Measurements from ENCODE around the gene MMP13. TPM values are rescaled to one million over a fixed set of nuclear protein-coding genes. Genes with fewer than 3 reads are reported as not detected.
"Not testable (repeated sequence)": the region's sequence is repeated elsewhere in the genome, so short reads cannot be mapped to it uniquely, and the experiment has no call there.

MMP13 gene
- total RNA-seq, result not detected

DNA sequence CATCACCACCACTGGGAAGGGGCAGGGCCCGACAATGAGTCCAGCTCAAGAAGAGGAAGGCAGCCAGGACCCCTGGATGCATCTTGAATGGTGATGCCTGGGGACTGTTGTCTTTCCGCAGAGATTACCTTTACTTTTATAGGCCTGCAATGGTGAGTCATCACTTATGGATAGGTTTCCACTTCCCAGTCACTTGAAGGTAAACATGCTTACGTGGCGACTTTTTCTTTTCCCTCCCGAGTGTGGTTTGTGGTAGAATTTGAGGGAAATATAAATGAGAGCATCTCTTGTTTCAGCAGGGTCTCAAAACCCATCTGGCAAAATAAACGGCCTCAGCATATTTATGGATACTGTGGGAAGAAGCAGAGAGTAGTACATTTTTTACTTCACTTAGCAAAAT is at the start of gene MMP13:
Gene MMP13, minus strand, starts transcription at position 109 of the 400 bp plus-strand sequence. Its CDS starts 27 bp downstream, at position 82.
- Histone ChIP-seq H3K27me3 (no peaks in the 10 kb centered on the region), H3K9me3 (no peaks in the 10 kb centered on the region), H3K27ac (no peak within 1 kb of the TSS), H3K4me1 (no peaks in the 10 kb centered on the region), H3K36me3 (no peaks in the 10 kb centered on the region), H3K4me3 (no peak within 1 kb of the TSS)
- ATAC-seq, result no peak
- in situ Hi-C loops (cut with MboI; ENCODE audit: low sequenced_read_pairs in 4 of 4) (no loop called here), intact Hi-C loops (cut with DNase I; ENCODE audit: low total_unique reads) (no loop called here)
- no peak for DNase-seq
- no peak for TF ChIP-seq POLR2A (IDR thresholded peaks at IDR 0.05)
- TF ChIP-seq, protein P1, sequence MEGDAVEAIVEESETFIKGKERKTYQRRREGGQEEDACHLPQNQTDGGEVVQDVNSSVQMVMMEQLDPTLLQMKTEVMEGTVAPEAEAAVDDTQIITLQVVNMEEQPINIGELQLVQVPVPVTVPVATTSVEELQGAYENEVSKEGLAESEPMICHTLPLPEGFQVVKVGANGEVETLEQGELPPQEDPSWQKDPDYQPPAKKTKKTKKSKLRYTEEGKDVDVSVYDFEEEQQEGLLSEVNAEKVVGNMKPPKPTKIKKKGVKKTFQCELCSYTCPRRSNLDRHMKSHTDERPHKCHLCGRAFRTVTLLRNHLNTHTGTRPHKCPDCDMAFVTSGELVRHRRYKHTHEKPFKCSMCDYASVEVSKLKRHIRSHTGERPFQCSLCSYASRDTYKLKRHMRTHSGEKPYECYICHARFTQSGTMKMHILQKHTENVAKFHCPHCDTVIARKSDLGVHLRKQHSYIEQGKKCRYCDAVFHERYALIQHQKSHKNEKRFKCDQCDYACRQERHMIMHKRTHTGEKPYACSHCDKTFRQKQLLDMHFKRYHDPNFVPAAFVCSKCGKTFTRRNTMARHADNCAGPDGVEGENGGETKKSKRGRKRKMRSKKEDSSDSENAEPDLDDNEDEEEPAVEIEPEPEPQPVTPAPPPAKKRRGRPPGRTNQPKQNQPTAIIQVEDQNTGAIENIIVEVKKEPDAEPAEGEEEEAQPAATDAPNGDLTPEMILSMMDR (IDR thresholded peaks at IDR 0.05 in 4 of 5, conservative IDR thresholded peaks at IDR 0.05 in 1 of 5), result no peak

DNA sequence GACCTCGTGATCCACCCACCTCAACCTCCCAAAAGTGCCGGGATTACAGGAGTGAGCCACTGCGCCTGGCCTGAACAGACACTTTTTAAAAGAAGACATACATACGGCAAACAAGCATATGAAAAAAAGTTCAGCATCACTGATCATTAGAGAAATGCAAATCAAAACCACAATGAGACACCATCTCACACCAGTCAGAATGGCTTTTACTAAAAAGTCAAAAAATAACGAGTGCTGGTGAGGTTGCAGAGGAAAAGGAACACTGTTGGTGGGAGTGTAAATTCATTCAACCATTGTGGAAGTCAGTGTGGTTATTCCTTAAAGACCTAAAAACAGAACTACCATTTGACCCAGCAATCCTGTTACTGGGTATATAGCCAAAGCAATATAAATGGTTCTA is 48.7 kb upstream of the MMP13 start:
- DNase-seq; intact Hi-C loops (cut with DNase I; ENCODE audit: low total_unique reads); H3K27me3 ChIP-seq; H3K27ac ChIP-seq; in situ Hi-C loops (cut with MboI; ENCODE audit: low sequenced_read_pairs in 4 of 4); H3K4me1 ChIP-seq; H3K9me3 ChIP-seq; H3K36me3 ChIP-seq; ATAC-seq; H3K4me3 ChIP-seq: not testable (repeated sequence)

DNA sequence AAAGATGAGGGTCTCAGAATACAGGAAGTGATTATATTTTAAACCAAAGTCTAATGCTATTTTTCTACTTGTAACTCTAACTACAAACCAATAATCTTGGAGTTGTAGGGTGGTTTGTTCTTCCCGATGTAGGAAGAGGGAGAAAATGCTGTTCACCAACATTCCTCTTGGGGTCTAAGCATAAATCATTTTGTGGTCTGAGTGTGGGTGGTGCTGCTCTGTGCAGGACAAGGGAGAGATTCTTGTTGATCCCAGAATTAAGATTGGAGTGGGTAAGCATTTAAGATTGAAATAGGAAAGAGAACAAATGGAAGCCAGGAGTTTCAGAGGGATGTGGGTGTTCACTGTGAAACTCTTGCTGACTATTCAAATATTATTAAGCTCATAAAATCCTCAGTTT is 38.6 kb upstream of the MMP13 start:
- ATAC-seq, result no peak
- no peak overlapping the region for H3K4me3 ChIP-seq
- in situ Hi-C loops (cut with MboI; ENCODE audit: low sequenced_read_pairs in 4 of 4) (no loop called here), intact Hi-C loops (cut with DNase I; ENCODE audit: low total_unique reads) (no loop called here)
- DNase-seq, result no peak
- H3K4me1 ChIP-seq, result no peaks in the 10 kb centered on the region
- H3K27me3 ChIP-seq, result no peaks in the 10 kb centered on the region
- H3K9me3 ChIP-seq, result no peaks in the 10 kb centered on the region
- TF ChIP-seq, protein P1 (IDR thresholded peaks at IDR 0.05 in 4 of 5, conservative IDR thresholded peaks at IDR 0.05 in 1 of 5), result no peak
- no peak for TF ChIP-seq POLR2A (IDR thresholded peaks at IDR 0.05)
- H3K27ac ChIP-seq, result no peak overlapping the region
- H3K36me3 ChIP-seq, result no peaks in the 10 kb centered on the region

DNA sequence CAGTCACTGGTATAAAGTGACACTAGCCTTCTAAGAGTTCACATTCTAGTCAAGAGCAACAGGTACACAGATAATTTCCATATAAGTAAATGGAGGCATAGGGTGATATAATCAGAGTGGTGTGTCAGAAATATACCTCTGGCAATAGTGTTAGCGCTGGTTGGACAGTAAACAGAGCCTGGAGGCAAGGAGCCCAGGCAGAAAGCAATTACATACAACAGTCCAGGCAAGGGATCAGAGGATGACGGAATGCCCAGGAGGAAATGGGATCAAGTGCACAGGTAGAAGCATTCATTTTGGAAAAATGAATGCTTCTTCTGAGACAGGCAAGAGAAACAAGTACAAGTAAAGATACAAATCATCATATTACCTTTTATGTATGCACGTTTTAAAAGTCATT is 36.2 kb upstream of the MMP13 start:
- H3K9me3 ChIP-seq, result no peaks in the 10 kb centered on the region
- no peak for DNase-seq
- intact Hi-C loops (cut with DNase I; ENCODE audit: low total_unique reads), result no loop called here
- no peaks in the 10 kb centered on the region for H3K27me3 ChIP-seq
- H3K36me3 ChIP-seq, result no peaks in the 10 kb centered on the region
- H3K4me1 ChIP-seq, result no peaks in the 10 kb centered on the region
- no peak overlapping the region for H3K27ac ChIP-seq
- TF ChIP-seq, protein P1 (IDR thresholded peaks at IDR 0.05 in 4 of 5, conservative IDR thresholded peaks at IDR 0.05 in 1 of 5), result no peak
- TF ChIP-seq POLR2A (IDR thresholded peaks at IDR 0.05), result no peak
- no peak for ATAC-seq
- no peak overlapping the region for H3K4me3 ChIP-seq
- in situ Hi-C loops (cut with MboI; ENCODE audit: low sequenced_read_pairs in 4 of 4), result no loop called here

DNA sequence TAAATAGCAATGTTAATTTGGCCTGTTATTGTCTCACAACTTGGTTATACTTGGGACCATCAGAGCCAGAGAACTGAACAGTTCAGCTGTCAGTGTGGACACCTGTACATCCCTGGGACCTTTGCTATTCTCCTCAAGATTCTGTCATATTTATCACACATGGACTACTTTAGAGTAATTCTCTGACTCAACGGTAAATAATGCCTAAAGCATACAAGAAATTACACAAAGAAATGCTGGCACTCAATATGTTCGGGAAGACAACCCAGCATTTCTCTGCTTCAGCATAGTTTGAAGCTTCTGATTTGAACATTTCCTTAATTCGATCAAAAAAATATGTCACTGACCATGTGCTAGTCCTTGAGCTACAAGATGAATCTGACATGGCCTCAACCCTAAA is 34.6 kb upstream of the MMP13 start:
- ATAC-seq, result no peak

More for the DNA sequence above, 34.6 kb upstream of the MMP13 start:
- H3K27me3 ChIP-seq, result no peaks in the 10 kb centered on the region
- TF ChIP-seq POLR2A (IDR thresholded peaks at IDR 0.05), result no peak
- TF ChIP-seq, protein P1 (IDR thresholded peaks at IDR 0.05 in 4 of 5, conservative IDR thresholded peaks at IDR 0.05 in 1 of 5), result no peak
- in situ Hi-C loops (cut with MboI; ENCODE audit: low sequenced_read_pairs in 4 of 4), result no loop called here
- no peak overlapping the region for H3K27ac ChIP-seq
- H3K4me1 ChIP-seq, result no peaks in the 10 kb centered on the region
- no peak overlapping the region for H3K4me3 ChIP-seq
- no peak for DNase-seq
- H3K9me3 ChIP-seq, result no peaks in the 10 kb centered on the region
- no peaks in the 10 kb centered on the region for H3K36me3 ChIP-seq
- intact Hi-C loops (cut with DNase I; ENCODE audit: low total_unique reads), result no loop called here

Measured in gastrocnemius medialis (tissue), 4 donors.